Smooth muscle cell (in vitro differentiated cells): ENCODE measurements around the gene AGAP5. TPM values are rescaled to one million over a fixed set of nuclear protein-coding genes. Genes with fewer than 3 reads are reported as not detected.

Experiments used
- DNase-seq: peaks from one replicate; lab custom pipeline; 2025; ENCODE audit not compliant: unreplicated experiment; lab: John Stamatoyannopoulos, UW
- H2AFZ ChIP-seq: fragments of 200-600 bp; sonication (generic); 2 replicates; pipeline ENCODE4 v1.6.0; 2016; ENCODE audit warnings: antibody characterized with exemption, low read depth, mild to moderate bottlenecking
- H3F3A ChIP-seq: fragments of 200-600 bp; sonication (generic); 2 replicates; pipeline ENCODE4 v1.6.0; 2017; ENCODE audit warnings: antibody characterized with exemption, low read depth
- H3K27ac ChIP-seq: fragments of 200-600 bp; sonication (generic); 2 replicates; pipeline ENCODE4 v1.5.1; 2016; ENCODE audit warnings: low read depth, mild to moderate bottlenecking
- H3K27me3 ChIP-seq: fragments of 200-600 bp; sonication (generic); 2 replicates; pipeline ENCODE4 v1.6.1; 2016; ENCODE audit warnings: low read depth, mild to moderate bottlenecking
- H3K36me3 ChIP-seq: fragments of 200-600 bp; sonication (generic); 2 replicates; pipeline ENCODE4 v1.5.1; 2016; ENCODE audit warnings: low read depth
- H3K4me1 ChIP-seq: fragments of 200-600 bp; sonication (generic); 2 replicates; pipeline ENCODE4 v1.5.1; 2016; ENCODE audit warnings: low read depth
- H3K4me2 ChIP-seq: fragments of 200-600 bp; sonication (generic); 2 replicates; pipeline ENCODE4 v1.6.0; 2016; ENCODE audit warnings: mild to moderate bottlenecking
- H3K4me3 ChIP-seq: fragments of 200-600 bp; sonication (generic); 2 replicates; pipeline ENCODE4 v1.5.1; 2016; ENCODE audit warnings: mild to moderate bottlenecking
- H3K79me2 ChIP-seq: fragments of 200-600 bp; sonication (generic); 2 replicates; pipeline ENCODE4 v1.6.0; 2016; ENCODE audit warnings: low read depth, mild to moderate bottlenecking
- H3K9ac ChIP-seq: fragments of 200-600 bp; sonication (generic); 2 replicates; pipeline ENCODE4 v1.6.0; 2016; ENCODE audit warnings: low read depth
- H3K9me3 ChIP-seq: fragments of 200-600 bp; sonication (generic); replicated peaks from 2 replicates; pipeline ENCODE4 v1.5.1; 2016; ENCODE audit warnings: low read depth
- H4K20me1 ChIP-seq: fragments of 200-600 bp; sonication (generic); 2 replicates; pipeline ENCODE4 v1.6.0; 2016; ENCODE audit warnings: low read depth
- CTCF ChIP-seq: fragments of 200-600 bp; sonication (generic); IDR thresholded peaks from 2 replicates; pipeline ENCODE4 v1.5.1; 2017; ENCODE audit warnings: borderline replicate concordance, mild to moderate bottlenecking, antibody characterized with exemption; ENCODE audit not compliant: insufficient read depth, poor library complexity, severe bottlenecking
- WGBS: methylation state at CpG from one replicate; pipeline ENCODE4 v1.1.7; 2016; ENCODE audit warnings: low lambda C conversion rate; 5-methylcytosine and 5-hydroxymethylcytosine counted together
- polyA plus RNA-seq: library from polyadenylated mRNA; unstranded; fragments of >200 nt; fragmentation: Nextera tagmentation; extraction: Ambion mirVana; gene quantifications from 2 replicates; pipeline ENCODE4 v1.2.1, GENCODE V29; 2016
- small RNA-seq: library from RNA; depleted of rRNA; stranded (forward); fragments of <200 nt; gene quantifications from one replicate; pipeline ENCODE3, GENCODE V24; 2014
- total RNA-seq: library from RNA; depleted of rRNA; stranded (reverse); fragments of >200 nt; gene quantifications from 2 replicates; pipeline ENCODE4 v1.2.3, GENCODE V29; 2014

AGAP5 gene
- total and polyA plus RNA-seq, 2 experiments from 2014 or later: 1.4 to 4.1 TPM

GRCh38 chr10:73625004-73625883, 72.7 kb downstream of the AGAP5 start:
- no peaks in the 10 kb centered on the region for H3F3A ChIP-seq
- H3K79me2 ChIP-seq: peaks cover 6% of the 10 kb centered on the region
- 2% methylated on average over 42 of the region's 46 CpGs for whole genome bisulfite sequencing
- H3K4me1 ChIP-seq: peaks cover 6% of the 10 kb centered on the region
- H3K4me2 ChIP-seq: peak overlapping the region; percentile 98
- peak overlapping the region; percentile 99 for H2AFZ ChIP-seq
- H3K4me3 ChIP-seq: peak overlapping the region; percentile 90
- DNase-seq: peak; percentile 43
- no peaks in the 10 kb centered on the region for H3K27me3 ChIP-seq
- no peaks in the 10 kb centered on the region for H4K20me1 ChIP-seq
- no peaks in the 10 kb centered on the region for H3K9me3 ChIP-seq
- H3K27ac ChIP-seq: peak overlapping the region; percentile 85
- H3K36me3 ChIP-seq: no peaks in the 10 kb centered on the region
- no peak for TF ChIP-seq CTCF
- peak overlapping the region; percentile 98 for H3K9ac ChIP-seq

Small RNA genes lying within 50 kb of the gene (small RNA-seq; reads per million reads assigned to genes)
- gene AC022400.4: 0.32 reads per million, percentile 7 among the genes with 10 or more reads in this experiment
- not detected for gene RNA5SP320

Other genes starting within 250 kb of the AGAP5 start
- gene PPP3CB, start 202.1 kb downstream of the AGAP5 start, total RNA-seq: 53.0 and 61.9 TPM in 2 replicates
- 14.9 and 15.1 TPM in 2 replicates for gene PPP3CB, start 202.1 kb downstream of the AGAP5 start, polyA plus RNA-seq
- 8.2 and 10.2 TPM in 2 replicates for gene USP54, start 106.8 kb downstream of the AGAP5 start, total RNA-seq
- 3.1 and 6.8 TPM in 2 replicates for gene USP54, start 106.8 kb downstream of the AGAP5 start, polyA plus RNA-seq
- 2.4 and 3.9 TPM in 2 replicates for gene MYOZ1, start 56.6 kb downstream of the AGAP5 start, total RNA-seq
- gene MYOZ1, start 56.6 kb downstream of the AGAP5 start, polyA plus RNA-seq: 1.7 and 5.6 TPM in 2 replicates
- gene SYNPO2L, start 42.1 kb downstream of the AGAP5 start, total RNA-seq: not detected in 2 replicates
- 0.18 and 0.25 TPM in 2 replicates for gene SYNPO2L, start 42.1 kb downstream of the AGAP5 start, polyA plus RNA-seq
- gene SEC24C, start 46.3 kb upstream of the AGAP5 start, total RNA-seq: 50.3 and 54.7 TPM in 2 replicates
- gene SEC24C, start 46.3 kb upstream of the AGAP5 start, polyA plus RNA-seq: 36.4 and 41.5 TPM in 2 replicates
- 51.7 and 65.9 TPM in 2 replicates for gene CHCHD1, start 83.9 kb upstream of the AGAP5 start, total RNA-seq
- gene CHCHD1, start 83.9 kb upstream of the AGAP5 start, polyA plus RNA-seq: 67.8 and 68.3 TPM in 2 replicates
- 44.8 and 83.9 TPM in 2 replicates for gene ZSWIM8, start 87.5 kb upstream of the AGAP5 start, total RNA-seq
- gene ZSWIM8, start 87.5 kb upstream of the AGAP5 start, polyA plus RNA-seq: 48.3 and 66.9 TPM in 2 replicates
- gene NDST2, start 113.5 kb upstream of the AGAP5 start, total RNA-seq: 12.4 and 13.3 TPM in 2 replicates
- 11.1 and 15.2 TPM in 2 replicates for gene NDST2, start 113.5 kb upstream of the AGAP5 start, polyA plus RNA-seq
- gene CAMK2G, start 176.4 kb upstream of the AGAP5 start, total RNA-seq: 10.5 and 10.8 TPM in 2 replicates
- gene CAMK2G, start 176.4 kb upstream of the AGAP5 start, polyA plus RNA-seq: 2.2 and 4.0 TPM in 2 replicates
- 4.1 and 10.7 TPM in 2 replicates for gene PLAU, start 213.0 kb upstream of the AGAP5 start, total RNA-seq
- 9.2 and 28.9 TPM in 2 replicates for gene PLAU, start 213.0 kb upstream of the AGAP5 start, polyA plus RNA-seq